HL-60 (cell line): ENCODE data around the gene GRID1.

Source experiments
- DNase-seq, 2 experiments: peaks; one replicate each; pipeline ENCODE4 v3.0.0-alpha.2; 2010 to 2020; ENCODE audit warnings: low read depth in 1 of 2, low spot score in 1 of 2
- H3K27ac ChIP-seq: fragments of 250-450 bp; sonication (Bioruptor Pico); replicated peaks from 2 replicates; pipeline ENCODE4 v1.5.1; 2020; ENCODE audit warnings: mild to moderate bottlenecking, moderate library complexity
- H3K27me3 ChIP-seq: fragments of 250-450 bp; sonication (Bioruptor Pico); 2 replicates; pipeline ENCODE4 v1.5.1; 2021; ENCODE audit warnings: mild to moderate bottlenecking, moderate library complexity; ENCODE audit not compliant: insufficient read depth, poor library complexity, severe bottlenecking
- H3K4me3 ChIP-seq: replicated peaks from 2 replicates; pipeline ENCODE4 v1.5.1; 2011; ENCODE audit warnings: mild to moderate bottlenecking, control low read depth, low read length; ENCODE audit not compliant: insufficient read depth
- CTCF ChIP-seq: IDR thresholded peaks from one replicate; pipeline ENCODE4 v1.5.1; 2011; ENCODE audit warnings: low read length, control low read depth, inconsistent platforms; ENCODE audit not compliant: insufficient read depth
- GABPA ChIP-seq: IDR thresholded peaks from 2 replicates; pipeline ENCODE4 v1.6.1; 2012; ENCODE audit warnings: low read depth
- POLR2AphosphoS5 ChIP-seq: IDR thresholded peaks from 2 replicates; pipeline ENCODE4 v1.6.1; 2012; ENCODE audit warnings: low read depth
- REST ChIP-seq: IDR thresholded peaks from 2 replicates; pipeline ENCODE4 v1.6.1; 2012; ENCODE audit warnings: low read depth; ENCODE audit not compliant: insufficient replicate concordance
- SPI1 ChIP-seq: IDR thresholded peaks from 2 replicates; pipeline ENCODE4 v1.6.1; 2012; ENCODE audit warnings: low read depth, mild to moderate bottlenecking, borderline replicate concordance

Gene GRID1

DNA sequence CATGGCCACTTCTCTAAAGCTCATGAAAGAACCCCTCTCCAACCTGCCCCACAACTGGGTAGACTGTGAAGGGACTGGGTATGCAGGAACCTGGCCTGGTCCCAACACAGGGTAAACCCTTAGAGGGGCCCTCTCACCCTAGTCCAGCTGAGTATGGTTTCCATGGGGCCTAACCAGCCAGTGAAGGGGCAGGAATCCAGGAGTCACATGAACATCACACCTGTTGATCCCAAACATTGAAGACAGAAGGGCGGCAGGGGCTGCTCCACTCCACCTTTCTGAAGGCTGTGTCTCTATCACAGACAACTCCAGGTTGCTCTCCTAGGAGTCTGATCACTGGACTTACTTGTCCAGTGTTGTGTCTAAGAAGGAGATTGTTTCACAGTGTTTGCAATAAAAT, 30.8 kb downstream of the GRID1 start:
- Histone ChIP-seq H3K27ac (no peak overlapping the region), H3K27me3 (no peaks in the 10 kb centered on the region), H3K4me3 (no peak overlapping the region)
- DNase-seq, result no peak
- TF ChIP-seq CTCF (no peak), GABPA (no peak), SPI1 (no peak), POLR2AphosphoS5 (no peak), REST (no peak)

GRCh38 chr10:86335257-86335656, 31.3 kb downstream of the GRID1 start:
- H3K27ac ChIP-seq, result no peak overlapping the region
- H3K27me3 ChIP-seq, result no peaks in the 10 kb centered on the region
- H3K4me3 ChIP-seq, result no peak overlapping the region
- no peak for TF ChIP-seq POLR2AphosphoS5
- no peak for TF ChIP-seq CTCF
- no peak for TF ChIP-seq SPI1
- TF ChIP-seq GABPA, result no peak
- no peak for DNase-seq

GRCh38 chr10:86334488-86335085, 32.0 kb downstream of the GRID1 start:
- TF ChIP-seq CTCF (no peak), REST (no peak), GABPA (no peak), SPI1 (no peak), POLR2AphosphoS5 (no peak)
- H3K27me3 ChIP-seq, result no peaks in the 10 kb centered on the region
- H3K27ac ChIP-seq, result no peak overlapping the region
- no peak overlapping the region for H3K4me3 ChIP-seq
- DNase-seq, result no peak

DNA sequence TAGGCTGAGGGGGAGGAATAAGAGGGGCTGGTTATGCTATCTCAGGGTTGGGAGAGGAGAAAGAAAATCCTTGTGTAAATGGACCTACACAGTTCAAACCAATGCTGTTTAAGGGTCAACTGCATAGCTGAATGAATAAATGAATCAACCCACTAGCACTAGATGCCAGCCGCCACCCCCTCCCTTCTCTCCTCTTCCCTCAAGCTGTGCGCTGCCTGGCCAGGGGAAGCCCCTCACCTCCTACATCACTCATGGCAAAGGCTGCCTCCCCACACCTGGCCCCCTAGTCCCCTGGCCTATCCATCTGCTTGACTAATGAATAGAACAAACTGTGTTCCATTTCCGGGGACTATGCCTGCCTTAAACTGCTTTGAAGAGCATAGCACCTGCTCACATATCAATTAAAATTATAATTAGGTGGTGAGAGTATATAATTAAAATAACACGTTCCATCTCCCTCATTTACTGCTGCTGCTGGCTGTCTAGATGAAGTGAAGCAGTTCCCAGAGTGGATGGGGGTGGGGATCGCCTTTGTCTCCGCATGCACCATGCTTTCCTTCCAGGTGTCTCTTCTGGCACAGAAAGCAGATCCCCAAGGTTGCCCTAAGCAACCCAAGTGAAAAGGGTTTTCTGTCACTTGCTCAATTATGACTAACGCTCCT, 32.6 kb downstream of the GRID1 start:
- H3K4me3 ChIP-seq, result no peak overlapping the region
- DNase-seq, result no peak

More for the DNA sequence above, 32.6 kb downstream of the GRID1 start:
- Histone ChIP-seq H3K27me3 (no peaks in the 10 kb centered on the region), H3K27ac (no peak overlapping the region)
- TF ChIP-seq REST (no peak), SPI1 (no peak), GABPA (no peak), POLR2AphosphoS5 (no peak), CTCF (no peak)
